Aorta (tissue), 5 donors: ENCODE results near the gene PPP1R9B. TPM values are rescaled to one million over a fixed set of nuclear protein-coding genes. Genes with fewer than 3 reads are reported as not detected.

Experiments
- ATAC-seq: fragments of 200-7000 bp; cut with Tn5 transposase; one replicate; pipeline ENCODE4 v1.9.1; 2022; ENCODE audit warnings: moderate library complexity; ENCODE audit not compliant: low FRiP score
- DNase-seq, 2 donors: peaks; one replicate each; pipeline ENCODE4 v3.0.0-alpha.2; 2020
- H3K27ac ChIP-seq, 2 donors: one replicate each; pipeline ENCODE4 v1.5.1; 2013; ENCODE audit warnings: low read length in 2 of 2, mild to moderate bottlenecking in 2 of 2, moderate library complexity in 2 of 2, control low read depth in 1 of 2, inconsistent platforms in 1 of 2, low read depth in 1 of 2
- H3K27me3 ChIP-seq, 2 donors: one replicate each; pipeline ENCODE4 v1.6.1; 2013; ENCODE audit warnings: control low read depth in 1 of 2, low read length in 1 of 2, mild to moderate bottlenecking in 1 of 2, moderate library complexity in 1 of 2; ENCODE audit not compliant: insufficient read depth in 2 of 2, control insufficient read depth in 1 of 2
- H3K36me3 ChIP-seq, 2 donors: one replicate each; pipeline ENCODE4 v1.6.1; 2013; ENCODE audit warnings: control low read depth in 1 of 2, low read length in 1 of 2, mild to moderate bottlenecking in 1 of 2; ENCODE audit not compliant: insufficient read depth in 2 of 2, control insufficient read depth in 1 of 2
- H3K4me1 ChIP-seq, 2 donors: one replicate each; pipeline ENCODE4 v1.6.1; 2013; ENCODE audit warnings: low read length in 2 of 2, control low read depth in 1 of 2, mild to moderate bottlenecking in 1 of 2, moderate library complexity in 1 of 2; ENCODE audit not compliant: insufficient read depth in 2 of 2, control insufficient read depth in 1 of 2
- H3K4me3 ChIP-seq, 2 donors: one replicate each; pipeline ENCODE4 v1.5.1; 2013; ENCODE audit warnings: low read length in 2 of 2, control low read depth in 1 of 2, mild to moderate bottlenecking in 1 of 2
- H3K9me3 ChIP-seq: one replicate; pipeline ENCODE4 v1.6.1; 2013; ENCODE audit warnings: mild to moderate bottlenecking, low read length; ENCODE audit not compliant: control insufficient read depth
- WGBS, 2 donors: extraction: QIAGEN DNeasy Blood & Tissue Kit; methylation state at CpG; one replicate each; pipeline ENCODE4 v1.1.7; 2013; 5-methylcytosine and 5-hydroxymethylcytosine counted together
- intact Hi-C, 2 donors: fragments of 100-400 bp; cut with DNase I; formaldehyde crosslinking; loops; one replicate each; pipeline versions ENCODE4 v1.14.2 to v1.15.0; 2022
- polyA plus RNA-seq, 2 donors: library from polyadenylated mRNA; stranded (reverse); fragments of 200-250 nt; gene quantifications; one replicate each; pipeline ENCODE4 v1.2.3, GENCODE V29; 2013
- total RNA-seq, 2 donors: library from RNA; stranded (reverse); fragmentation: NEBNext Ultra II Directional; extraction: Animal tissue kit (Norgen Biotek cat#: 25700); gene quantifications; one replicate each; pipeline ENCODE4 v1.2.1, GENCODE V29; 2021
- donor health status: healthy with polysubstance abuse.
- donor health status: Bipolar disorder and iron deficiency.
- donor health status: DM: no; HTN: no; CAD: no.
- donor health status: DM: no; HTN: no; CAD: no.
- donor health status: DM: yes; HTN: yes; CAD: no.

The PPP1R9B gene
- total and polyA plus RNA-seq, 4 donors: 20.3 to 99.0 (median 45.2) TPM

GRCh38 chr17:50171371-50172071, 21.0 kb upstream of the PPP1R9B start:
- Histone ChIP-seq H3K9me3 (no peaks in the 10 kb centered on the region), H3K4me3 (no peak overlapping the region), H3K4me1 (peaks cover 0 to 3% of the 10 kb centered on the region in 2 donors), H3K27me3 (no peaks in the 10 kb centered on the region), H3K27ac (peak overlapping the region in 1 of 2 donors; percentile 4), H3K36me3 (no peaks in the 10 kb centered on the region)
- no peak for ATAC-seq
- peak; percentile 42 to 60 for DNase-seq
- 87 to 90% methylated on average over 17 of the region's 17 CpGs for WGBS, 2 donors
- intact Hi-C loops: no loop called here

GRCh38 chr17:50170662-50171370, 20.3 kb upstream of the PPP1R9B start:
- WGBS, 2 donors: 89 to 90% methylated on average over 10 of the region's 10 CpGs
- H3K4me1 ChIP-seq: no peaks in the 10 kb centered on the region

GRCh38 chr17:50169881-50170459, 19.5 kb upstream of the PPP1R9B start:
- H3K27me3 ChIP-seq: no peaks in the 10 kb centered on the region
- ATAC-seq: no peak
- no peaks in the 10 kb centered on the region for H3K36me3 ChIP-seq
- no peak overlapping the region for H3K4me3 ChIP-seq
- intact Hi-C loops: loop anchor here (1.0 to 10.0 kb wide), 3 partner anchors 28 to 125 kb away; no protein-coding TSS in a partner anchor
- no peaks in the 10 kb centered on the region for H3K4me1 ChIP-seq
- 90 to 97% methylated on average over 9 of the region's 9 CpGs for WGBS, 2 donors
- no peaks in the 10 kb centered on the region for H3K9me3 ChIP-seq
- H3K27ac ChIP-seq: peak overlapping the region in 1 of 2 donors; percentile 19
- peak; percentile 44 to 68 for DNase-seq

More at GRCh38 chr17:50170662-50171370, 20.3 kb upstream of the PPP1R9B start:
- Histone ChIP-seq H3K27ac (no peak overlapping the region), H3K4me3 (no peak overlapping the region), H3K36me3 (no peaks in the 10 kb centered on the region), H3K9me3 (no peaks in the 10 kb centered on the region), H3K27me3 (no peaks in the 10 kb centered on the region)
- peak; percentile 32 to 60 for DNase-seq
- no peak for ATAC-seq
- intact Hi-C loops: no loop called here

GRCh38 chr17:50169121-50169764, 18.8 kb upstream of the PPP1R9B start:
- peak; percentile 63 to 77 for DNase-seq
- ATAC-seq: peak; percentile 71

GRCh38 chr17:50168319-50168718, 17.8 kb upstream of the PPP1R9B start:
- DNase-seq: peak; percentile 41 to 72
- Histone ChIP-seq H3K4me1 (no peaks in the 10 kb centered on the region), H3K4me3 (no peak overlapping the region), H3K27me3 (no peaks in the 10 kb centered on the region), H3K27ac (no peak overlapping the region), H3K36me3 (no peaks in the 10 kb centered on the region), H3K9me3 (no peaks in the 10 kb centered on the region)
- intact Hi-C loops: loop anchor here (10.0 kb wide), 2 partner anchors 54 to 126 kb away; no protein-coding TSS in a partner anchor
- no peak for ATAC-seq
- 80 to 85% methylated on average over 12 to 13 of the region's 13 CpGs for WGBS, 2 donors

More at GRCh38 chr17:50169121-50169764, 18.8 kb upstream of the PPP1R9B start:
- intact Hi-C loops: loop anchor here (1.0 to 10.0 kb wide), 3 partner anchors 29 to 126 kb away; no protein-coding TSS in a partner anchor
- Histone ChIP-seq H3K9me3 (no peaks in the 10 kb centered on the region), H3K4me1 (no peaks in the 10 kb centered on the region), H3K4me3 (no peak overlapping the region), H3K27ac (peak overlapping the region in 1 of 2 donors; percentile 30), H3K36me3 (no peaks in the 10 kb centered on the region), H3K27me3 (no peaks in the 10 kb centered on the region)
- WGBS, 2 donors: 32 to 36% methylated on average over 14 of the region's 14 CpGs

GRCh38 chr17:50167371-50167770, 16.9 kb upstream of the PPP1R9B start:
- Histone ChIP-seq H3K4me3 (no peak overlapping the region), H3K9me3 (no peaks in the 10 kb centered on the region), H3K36me3 (no peaks in the 10 kb centered on the region), H3K4me1 (no peaks in the 10 kb centered on the region), H3K27me3 (no peaks in the 10 kb centered on the region), H3K27ac (peak overlapping the region in 1 of 2 donors; percentile 28)
- intact Hi-C loops: loop anchor here (10.0 kb wide), 2 partner anchors 53 to 127 kb away; no protein-coding TSS in a partner anchor
- WGBS, 2 donors: 84 to 85% methylated on average over 19 of the region's 19 CpGs
- ATAC-seq (no peak), DNase-seq (peak; percentile 43 to 69)

- peak overlapping the region in 1 of 2 donors; percentile 72 for H3K27ac ChIP-seq
- intact Hi-C loops: loop anchor here (10.0 kb wide), 2 partner anchors 52 to 128 kb away; no protein-coding TSS in a partner anchor
These were observed 16.2 kb upstream of the PPP1R9B start for GRCh38 chr17:50166518-50167181.

More at GRCh38 chr17:50166518-50167181, 16.2 kb upstream of the PPP1R9B start:
- Histone ChIP-seq H3K4me3 (peak overlapping the region in 1 of 2 donors; percentile 0), H3K27me3 (no peaks in the 10 kb centered on the region), H3K9me3 (no peaks in the 10 kb centered on the region), H3K4me1 (no peaks in the 10 kb centered on the region), H3K36me3 (no peaks in the 10 kb centered on the region)
- ATAC-seq (no peak), DNase-seq (peak; percentile 17 to 37)
- 28 to 32% methylated on average over 6 to 7 of the region's 7 CpGs for WGBS, 2 donors
